BLaER1 treated with 17β-estradiol and CSF1 and Interleukin-3, amounts not matched to agents 10 nM and 100 nM (cell line): ENCODE results near the gene C1QL2.

Source experiments
- H3K27ac ChIP-seq, 11 experiments: shearing (Covaris generic); formaldehyde crosslinking; 2 replicates each; pipeline ENCODE4 v1.8.1; 2022
- H3K27me3 ChIP-seq, 11 experiments: shearing (Covaris generic); formaldehyde crosslinking; 2 replicates each; pipeline ENCODE4 v1.8.1; 2022
- H3K36me3 ChIP-seq, 11 experiments: shearing (Covaris generic); formaldehyde crosslinking; 2 replicates each; pipeline ENCODE4 v1.8.1; 2022
- H3K4me1 ChIP-seq, 10 experiments: shearing (Covaris generic); formaldehyde crosslinking; 2 replicates each; pipeline ENCODE4 v1.8.1; 2022
- H3K4me2 ChIP-seq, 11 experiments: shearing (Covaris generic); formaldehyde crosslinking; 2 replicates each; pipeline ENCODE4 v1.8.1; 2022
- H3K4me3 ChIP-seq, 10 experiments: shearing (Covaris generic); formaldehyde crosslinking; 2 replicates each; pipeline ENCODE4 v1.8.1; 2022
- H3K9ac ChIP-seq, 11 experiments: shearing (Covaris generic); formaldehyde crosslinking; 2 replicates each; pipeline ENCODE4 v1.8.1; 2022
- H3K9me3 ChIP-seq, 11 experiments: shearing (Covaris generic); formaldehyde crosslinking; replicated peaks in 1 of 11; 2 replicates each; pipeline ENCODE4 v1.8.1; 2022
- H4K20me1 ChIP-seq, 11 experiments: shearing (Covaris generic); formaldehyde crosslinking; 2 replicates each; pipeline ENCODE4 v1.8.1; 2022
- Cebpa-rat ChIP-seq, 11 experiments: shearing (Covaris generic); IDR thresholded peaks; 2 replicates each; pipeline ENCODE4 v1.8.1; 2022

C1QL2 gene

DNA sequence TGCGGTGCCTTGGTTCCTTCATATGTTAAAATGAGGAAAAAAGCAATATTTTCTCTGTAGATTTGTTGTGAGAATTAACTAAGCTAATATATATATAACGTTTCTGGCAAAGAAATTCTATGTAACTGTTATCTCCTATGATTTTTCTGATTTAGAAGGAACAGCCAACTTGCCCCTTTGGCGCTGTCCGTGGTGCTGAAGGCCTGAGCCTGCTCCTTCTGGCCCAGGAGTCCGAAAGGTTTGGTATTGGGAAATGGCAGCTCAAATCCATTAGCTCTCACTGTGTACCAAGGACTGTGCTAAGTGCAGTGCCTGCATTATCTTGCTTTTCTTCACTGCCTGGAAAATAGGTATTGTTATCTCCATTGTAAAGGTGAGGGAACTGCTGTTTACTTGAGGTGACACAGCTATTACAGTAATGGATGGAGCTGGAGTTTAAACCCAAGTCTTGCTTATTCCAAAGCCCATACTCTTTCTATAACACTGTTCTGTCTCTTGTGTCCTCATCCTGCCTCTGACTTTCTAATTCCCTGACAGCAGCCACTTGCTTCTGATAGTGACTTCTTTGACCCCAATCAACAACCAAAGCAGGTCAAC, 52.2 kb downstream of the C1QL2 start:
- H3K36me3 ChIP-seq = no peaks in the 10 kb centered on the region
- H3K4me2 ChIP-seq = no peak overlapping the region
- H3K27ac ChIP-seq = no peak overlapping the region
- H3K27me3 ChIP-seq = no peaks in the 10 kb centered on the region
- peaks cover 4 to 38% (median 13%) of the 10 kb centered on the region in 11 experiments; a peak in 20 of 22 replicates for H3K9me3 ChIP-seq
- H3K9ac ChIP-seq = no peak overlapping the region
- no peak overlapping the region for H3K4me3 ChIP-seq
- no peaks in the 10 kb centered on the region for H3K4me1 ChIP-seq
- TF ChIP-seq Cebpa-rat (IDR thresholded peaks at IDR 0.05) = no peak
- no peaks in the 10 kb centered on the region; a peak in 2 of 22 replicates for H4K20me1 ChIP-seq
